Neuronal stem cell (in vitro differentiated cells): ENCODE measurements around the gene CDC20.

Experiments used
- DNase-seq: peaks from one replicate; pipeline ENCODE4 v3.0.0-alpha.2; 2013; ENCODE audit warnings: low spot score
- H2AFZ ChIP-seq: one replicate; pipeline ENCODE4 v1.6.1; 2013; ENCODE audit warnings: mild to moderate bottlenecking, low read length, inconsistent platforms
- H2AK5ac ChIP-seq: 2 replicates; pipeline ENCODE4 v1.6.1; 2013; ENCODE audit warnings: low read depth, mild to moderate bottlenecking, inconsistent platforms, low read length, moderate library complexity, mixed read lengths
- H2BK120ac ChIP-seq: 2 replicates; pipeline ENCODE4 v1.6.1; 2013; ENCODE audit warnings: low read depth, mild to moderate bottlenecking, inconsistent platforms, low read length, moderate library complexity, mixed read lengths
- H2BK12ac ChIP-seq: one replicate; pipeline ENCODE4 v1.6.1; 2013; ENCODE audit warnings: low read length, inconsistent platforms
- H2BK15ac ChIP-seq: 2 replicates; pipeline ENCODE4 v1.6.1; 2013; ENCODE audit warnings: mild to moderate bottlenecking, low read length, inconsistent platforms, mixed read lengths
- H2BK5ac ChIP-seq: one replicate; pipeline ENCODE4 v1.6.1; 2013; ENCODE audit warnings: inconsistent platforms, mild to moderate bottlenecking, low read length, moderate library complexity
- H3K14ac ChIP-seq: one replicate; pipeline ENCODE4 v1.6.1; 2013; ENCODE audit warnings: low read length, inconsistent platforms
- H3K18ac ChIP-seq: 2 replicates; pipeline ENCODE4 v1.6.1; 2013; ENCODE audit warnings: low read length, inconsistent platforms
- H3K23ac ChIP-seq: 2 replicates; pipeline ENCODE4 v1.6.1; 2013; ENCODE audit warnings: low read depth, mild to moderate bottlenecking, mixed read lengths, low read length, inconsistent platforms; ENCODE audit not compliant: poor library complexity
- H3K27ac ChIP-seq: replicated peaks from 3 replicates; pipeline ENCODE4 v1.5.1; 2013; ENCODE audit warnings: low read length, inconsistent platforms
- H3K27me3 ChIP-seq, 3 experiments: 2 replicates each; pipeline ENCODE4 v1.6.1; 2013; ENCODE audit warnings: low read length in 3 of 3, mild to moderate bottlenecking in 2 of 3, inconsistent platforms in 1 of 3, low read depth in 1 of 3, mixed read lengths in 1 of 3, moderate library complexity in 1 of 3; ENCODE audit not compliant: control insufficient read depth in 3 of 3, insufficient read depth in 3 of 3
- H3K36me3 ChIP-seq, 2 donors: replicated peaks in 1 of 2; 2 replicates each; pipeline ENCODE4 v1.6.1; 2013; ENCODE audit warnings: low read length in 2 of 2; ENCODE audit not compliant: control insufficient read depth in 2 of 2, insufficient read depth in 2 of 2
- H3K4ac ChIP-seq: 2 replicates; pipeline ENCODE4 v1.6.1; 2013; ENCODE audit warnings: inconsistent platforms, mild to moderate bottlenecking, low read length, moderate library complexity
- H3K4me1 ChIP-seq, 2 donors: 1 replicate in 1 of 2; 2 replicates in 1 of 2; pipeline ENCODE4 v1.6.1; 2013; ENCODE audit warnings: low read length in 2 of 2, low read depth in 1 of 2; ENCODE audit not compliant: control insufficient read depth in 2 of 2, insufficient read depth in 1 of 2
- H3K4me2 ChIP-seq: one replicate; pipeline ENCODE4 v1.6.1; 2013; ENCODE audit warnings: mild to moderate bottlenecking, low read length, inconsistent platforms; ENCODE audit not compliant: insufficient read depth, poor library complexity, severe bottlenecking
- H3K4me3 ChIP-seq, 2 donors: 2 replicates each; pipeline ENCODE4 v1.5.1; 2013; ENCODE audit warnings: low read length in 2 of 2, mild to moderate bottlenecking in 2 of 2, inconsistent platforms in 1 of 2, moderate library complexity in 1 of 2
- H3K79me1 ChIP-seq: one replicate; pipeline ENCODE4 v1.6.1; 2013; ENCODE audit warnings: low read depth, mild to moderate bottlenecking, inconsistent platforms, low read length, moderate library complexity
- H3K9ac ChIP-seq: one replicate; pipeline ENCODE4 v1.6.1; 2013; ENCODE audit warnings: mild to moderate bottlenecking, low read depth, low read length, inconsistent platforms; ENCODE audit not compliant: poor library complexity
- H3K9me3 ChIP-seq, 2 donors: replicated peaks in 1 of 2; 2 replicates each; pipeline versions ENCODE3 to v1.6.1; 2013; ENCODE audit warnings: low read length in 2 of 2, mild to moderate bottlenecking in 2 of 2, inconsistent platforms in 1 of 2, low read depth in 1 of 2, mixed read lengths in 1 of 2, moderate library complexity in 1 of 2; ENCODE audit not compliant: control insufficient read depth in 2 of 2, insufficient read depth in 1 of 2
- H4K8ac ChIP-seq: one replicate; pipeline ENCODE4 v1.6.1; 2013; ENCODE audit warnings: low read depth, mild to moderate bottlenecking, inconsistent platforms, low read length, moderate library complexity
- H4K91ac ChIP-seq: one replicate; pipeline ENCODE4 v1.6.1; 2013; ENCODE audit warnings: low read length, low read depth, mild to moderate bottlenecking, inconsistent platforms; ENCODE audit not compliant: poor library complexity
- WGBS, 2 donors: extraction: QIAGEN DNeasy Blood & Tissue Kit; methylation state at CpG; one replicate each; pipeline ENCODE4 v1.1.7; 2013; ENCODE audit warnings: missing lambda C conversion rate in 2 of 2, mixed read lengths in 1 of 2; ENCODE audit not compliant: insufficient read length in 2 of 2, insufficient replicate concordance in 1 of 2; ENCODE audit errors: extremely low coverage in 2 of 2; 5-methylcytosine and 5-hydroxymethylcytosine counted together

Gene CDC20

DNA sequence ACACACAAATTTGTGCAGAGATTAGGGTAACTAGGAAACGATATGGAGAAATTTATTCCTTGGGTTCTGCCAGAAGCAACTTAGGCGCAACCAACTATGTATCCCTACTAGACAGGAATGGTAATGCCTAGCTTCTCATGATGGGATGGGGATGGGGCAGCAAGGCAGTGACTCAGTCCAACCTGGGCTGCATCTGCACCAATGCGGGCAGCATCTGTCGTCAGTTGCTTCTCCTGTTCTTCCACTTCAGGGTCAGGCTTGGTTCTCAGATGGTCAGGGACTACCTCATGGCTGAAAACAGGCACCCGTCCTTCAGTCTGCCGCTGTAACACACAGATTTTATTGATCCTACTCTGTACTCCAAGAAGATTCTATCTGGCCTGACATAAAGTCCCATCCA is 27.9 kb downstream of the CDC20 start:
- Histone ChIP-seq H2BK120ac (no peak overlapping the region), H3K23ac (no peak overlapping the region), H2BK5ac (no peak overlapping the region), H2AFZ (no peak overlapping the region), H3K36me3 (peaks cover 32 to 66% of the 10 kb centered on the region in 2 donors), H3K27ac (no peak overlapping the region), H3K4me1 (peaks cover 7 to 13% of the 10 kb centered on the region in 2 donors), H4K8ac (no peak overlapping the region), H3K79me1 (peaks cover 7% of the 10 kb centered on the region), H3K4me2 (no peak overlapping the region), H3K14ac (no peak overlapping the region), H3K4me3 (no peak overlapping the region), H3K4ac (no peak overlapping the region), H4K91ac (no peak overlapping the region), H3K9me3 (no peaks in the 10 kb centered on the region), H2BK12ac (no peak overlapping the region), H2AK5ac (no peak overlapping the region), H3K18ac (no peak overlapping the region), H3K27me3 (no peaks in the 10 kb centered on the region), H2BK15ac (no peak overlapping the region), H3K9ac (no peak overlapping the region)
- no peak for DNase-seq
- WGBS, 2 donors: no CpG with 5 or more reads among the region's 6 CpGs

DNA sequence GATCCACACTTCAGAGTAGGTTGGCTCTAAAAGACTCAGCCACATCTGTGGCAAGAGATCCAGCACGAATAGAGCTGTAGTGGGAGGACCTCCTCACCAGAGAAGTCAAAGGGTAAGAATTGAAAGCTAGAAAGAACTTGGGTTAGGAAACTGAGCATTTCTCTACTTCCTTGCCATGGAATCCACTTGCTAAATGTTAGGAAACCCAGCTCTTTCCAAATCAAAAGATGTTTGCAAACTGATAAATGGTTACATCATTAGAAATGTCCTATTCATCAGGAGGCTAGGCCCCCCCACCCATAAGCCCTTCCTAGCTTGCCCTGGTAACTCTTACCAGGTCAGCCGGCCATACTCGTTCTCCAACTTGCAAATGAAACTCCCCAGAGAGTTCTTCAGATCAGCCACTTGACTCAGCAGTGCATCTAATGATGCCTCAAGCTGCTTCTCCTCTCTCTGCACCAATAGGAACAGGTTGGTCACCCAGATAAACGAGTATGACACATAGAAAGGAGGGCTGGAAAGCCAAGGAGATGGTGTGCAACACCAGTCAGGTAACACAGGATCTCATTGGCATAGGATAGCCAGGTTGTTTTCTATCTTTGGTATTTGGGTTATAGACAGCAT is 29.3 kb downstream of the CDC20 start:
- no peak for DNase-seq
- H3K36me3 ChIP-seq: peaks cover 30 to 52% of the 10 kb centered on the region in 2 donors

DNA sequence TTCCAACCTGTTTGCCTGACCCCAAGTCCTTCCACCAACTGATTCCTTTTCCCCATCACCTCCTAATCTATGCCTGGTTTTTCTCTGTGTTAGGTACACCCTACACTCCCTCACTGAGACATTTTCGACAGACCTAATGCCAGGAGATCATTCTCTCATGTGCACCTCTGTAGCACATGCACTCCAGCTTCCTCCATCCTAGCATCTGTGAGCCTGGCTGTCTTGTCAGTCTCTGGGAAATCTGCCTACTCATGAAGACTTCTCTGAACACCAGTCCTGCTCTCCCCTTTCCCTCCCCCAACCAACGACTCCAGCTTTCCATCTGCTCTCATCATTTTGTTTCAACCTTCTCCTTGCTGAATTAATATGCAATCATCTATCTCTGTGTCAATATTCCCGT is 29.8 kb downstream of the CDC20 start:
- Histone ChIP-seq H3K36me3 (peaks cover 27 to 47% of the 10 kb centered on the region in 2 donors), H3K27ac (no peak overlapping the region)
- no CpG with 5 or more reads among the region's 3 CpGs for WGBS, 2 donors

More for the DNA sequence above, 29.3 kb downstream of the CDC20 start:
- Histone ChIP-seq H4K91ac (no peak overlapping the region), H2AFZ (no peak overlapping the region), H3K18ac (no peak overlapping the region), H3K4me1 (peaks cover 7% of the 10 kb centered on the region in 2 donors), H3K27me3 (no peaks in the 10 kb centered on the region), H3K9ac (no peak overlapping the region), H2AK5ac (no peak overlapping the region), H3K79me1 (peaks cover 7% of the 10 kb centered on the region), H3K4me2 (no peak overlapping the region), H3K4ac (no peak overlapping the region), H2BK15ac (no peak overlapping the region), H3K9me3 (no peaks in the 10 kb centered on the region), H3K4me3 (peak overlapping the region in 1 of 2 donors; percentile 96), H3K14ac (no peak overlapping the region), H2BK5ac (no peak overlapping the region), H3K23ac (no peak overlapping the region), H4K8ac (no peak overlapping the region), H2BK12ac (no peak overlapping the region), H3K27ac (no peak overlapping the region), H2BK120ac (no peak overlapping the region)
- WGBS, 2 donors: no CpG with 5 or more reads among the region's 4 CpGs

DNA sequence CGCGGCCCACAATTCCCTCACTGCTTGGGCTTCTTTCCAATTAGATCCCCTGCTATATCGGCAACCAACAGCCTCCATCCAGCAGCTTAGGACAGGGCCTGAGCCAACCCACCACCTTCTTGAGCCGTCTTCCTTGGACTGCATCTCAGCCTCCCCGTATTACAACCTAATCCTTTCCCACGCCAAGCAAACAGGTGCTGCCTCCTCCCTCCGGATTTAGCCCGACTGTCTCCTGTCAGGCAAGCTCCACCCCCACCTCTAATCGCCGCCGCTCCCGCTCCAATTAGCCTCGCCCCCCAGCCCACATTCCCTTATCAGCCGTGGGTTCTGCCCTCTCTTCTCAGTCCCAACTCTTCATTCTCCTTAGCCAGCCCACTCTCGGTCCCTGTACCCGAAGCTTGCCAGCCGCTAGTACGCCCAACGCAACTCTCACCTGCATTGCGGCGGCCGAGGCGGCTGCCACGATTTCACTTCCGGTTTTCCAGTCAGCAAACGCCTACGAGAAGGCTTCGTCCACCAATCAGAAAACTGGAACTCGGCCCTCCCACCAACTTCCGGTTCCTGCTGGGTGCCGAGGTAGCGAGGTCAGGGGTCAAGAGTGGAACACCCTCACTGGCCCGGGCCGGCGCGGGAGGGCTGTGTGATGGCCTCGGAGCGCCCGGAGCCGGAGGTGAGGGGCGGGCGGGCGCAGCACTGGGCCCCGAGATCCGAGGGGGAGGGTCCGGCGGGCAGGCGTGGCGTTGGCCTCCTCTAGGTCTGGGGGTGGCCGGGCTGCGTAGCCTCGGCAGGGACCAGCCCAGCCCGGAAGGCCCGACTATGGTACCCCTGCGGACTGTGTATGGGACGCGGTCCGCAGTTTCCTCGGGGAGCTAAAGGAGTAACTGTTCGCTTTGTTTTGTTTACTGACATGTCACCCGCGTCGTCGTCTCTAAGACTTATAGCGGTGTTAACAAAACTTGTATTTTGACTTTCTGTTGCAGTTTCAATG is 30.8 kb downstream of the CDC20 start, which contains the start of the genes MED8 and SZT2:
TSS of gene MED8 (minus strand) at position 475 of the 988 bp plus-strand sequence. CDS start at position 439, 36 bp downstream.
TSS of gene SZT2 (plus strand) at position 574 of the 988 bp plus-strand sequence. CDS start at position 644, 70 bp downstream.
- peak within 1 kb of the TSS; percentile 81 for H3K9ac ChIP-seq
- H3K4me2 ChIP-seq: peak within 1 kb of the TSS; percentile 77
- H3K27me3 ChIP-seq: no peaks in the 10 kb centered on the region
- H2BK5ac ChIP-seq: peak within 1 kb of the TSS; percentile 16
- peak within 1 kb of the TSS; percentile 44 for H4K8ac ChIP-seq
- peak within 1 kb of the TSS; percentile 96 to 99 for H3K4me3 ChIP-seq
- H3K27ac ChIP-seq: peak within 1 kb of the TSS; percentile 75
- no peak within 1 kb of the TSS for H2BK15ac ChIP-seq
- H2AK5ac ChIP-seq: no peak within 1 kb of the TSS
- no peak within 1 kb of the TSS for H4K91ac ChIP-seq
- no peak within 1 kb of the TSS for H3K4ac ChIP-seq
- H2AFZ ChIP-seq: peak within 1 kb of the TSS; percentile 97
- WGBS, 2 donors: no CpG with 5 or more reads among the region's 65 CpGs
- no peak within 1 kb of the TSS for H2BK12ac ChIP-seq
- no peaks in the 10 kb centered on the region for H3K9me3 ChIP-seq
- peaks cover 7% of the 10 kb centered on the region for H3K79me1 ChIP-seq
- peak within 1 kb of the TSS; percentile 90 for H3K23ac ChIP-seq
- peak within 1 kb of the TSS; percentile 88 for H3K18ac ChIP-seq
- no peak within 1 kb of the TSS for H3K14ac ChIP-seq
- no peak within 1 kb of the TSS for H2BK120ac ChIP-seq
- peaks cover 7% of the 10 kb centered on the region in 2 donors for H3K4me1 ChIP-seq
- H3K36me3 ChIP-seq: peaks cover 22 to 37% of the 10 kb centered on the region in 2 donors
- peak; percentile 98 for DNase-seq

More for the DNA sequence above, 29.8 kb downstream of the CDC20 start:
- H4K8ac ChIP-seq: no peak overlapping the region
- peak overlapping the region in 1 of 2 donors; percentile 96 for H3K4me3 ChIP-seq
- H3K4me1 ChIP-seq: peaks cover 7% of the 10 kb centered on the region in 2 donors
- no peaks in the 10 kb centered on the region for H3K9me3 ChIP-seq
- H2BK5ac ChIP-seq: no peak overlapping the region
- H3K18ac ChIP-seq: no peak overlapping the region
- H3K4me2 ChIP-seq: peak overlapping the region; percentile 77
- no peaks in the 10 kb centered on the region for H3K27me3 ChIP-seq
- H3K23ac ChIP-seq: no peak overlapping the region
- no peak overlapping the region for H2AK5ac ChIP-seq
- H2BK12ac ChIP-seq: no peak overlapping the region
- no peak overlapping the region for H3K14ac ChIP-seq
- peaks cover 7% of the 10 kb centered on the region for H3K79me1 ChIP-seq
- H3K9ac ChIP-seq: no peak overlapping the region
- H4K91ac ChIP-seq: no peak overlapping the region
- H2BK120ac ChIP-seq: no peak overlapping the region
- no peak overlapping the region for H3K4ac ChIP-seq
- no peak overlapping the region for H2BK15ac ChIP-seq
- no peak for DNase-seq
- no peak overlapping the region for H2AFZ ChIP-seq
